ENCODE results near the gene COX6B2. TPM values are rescaled to one million over a fixed set of nuclear protein-coding genes. Genes with fewer than 3 reads are reported as not detected.

Gene COX6B2
- total RNA-seq, 1 donor from 2014 or later: 0.56 TPM

DNA sequence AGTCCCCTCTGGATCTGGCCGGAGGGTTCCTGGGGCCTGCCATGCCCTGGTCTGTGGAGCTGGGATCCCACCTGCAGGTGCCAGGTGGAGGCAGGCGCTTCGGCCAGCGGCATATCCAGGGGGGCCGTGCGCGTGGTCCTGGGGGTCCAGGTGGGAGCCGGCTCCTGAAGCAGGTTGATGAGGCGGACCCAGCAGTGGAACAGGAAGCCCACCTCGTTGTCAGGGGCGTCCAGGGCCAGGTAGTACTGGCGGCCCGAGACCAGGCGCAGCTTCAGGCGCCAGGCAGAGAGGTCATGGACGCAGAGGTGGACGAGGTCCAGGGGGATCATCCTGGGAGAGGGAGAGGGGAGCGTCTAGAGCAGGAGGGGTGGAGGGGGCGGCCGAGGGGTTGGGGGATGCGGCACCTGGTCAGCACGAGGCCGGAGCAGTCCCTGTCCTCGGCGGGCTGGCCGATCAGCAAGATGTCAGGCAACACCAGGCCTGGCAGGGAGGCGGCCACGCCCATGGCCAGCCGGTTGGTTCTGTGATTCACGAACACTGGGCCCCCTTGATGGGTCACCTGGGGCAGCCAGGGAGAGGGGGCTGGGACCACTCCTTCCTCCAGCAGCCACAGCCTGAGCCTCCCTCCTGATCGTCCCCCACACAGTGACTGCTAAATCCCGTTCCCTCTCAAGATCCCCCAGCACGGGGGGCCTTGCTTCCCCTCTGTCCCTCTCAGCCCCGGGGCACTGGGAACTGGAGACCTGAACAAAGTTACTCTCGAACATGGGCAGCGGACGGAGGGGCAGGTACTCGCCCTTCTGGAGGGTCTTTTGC, 7.9 kb upstream of the COX6B2 start:
- no peak for ATAC-seq

DNA sequence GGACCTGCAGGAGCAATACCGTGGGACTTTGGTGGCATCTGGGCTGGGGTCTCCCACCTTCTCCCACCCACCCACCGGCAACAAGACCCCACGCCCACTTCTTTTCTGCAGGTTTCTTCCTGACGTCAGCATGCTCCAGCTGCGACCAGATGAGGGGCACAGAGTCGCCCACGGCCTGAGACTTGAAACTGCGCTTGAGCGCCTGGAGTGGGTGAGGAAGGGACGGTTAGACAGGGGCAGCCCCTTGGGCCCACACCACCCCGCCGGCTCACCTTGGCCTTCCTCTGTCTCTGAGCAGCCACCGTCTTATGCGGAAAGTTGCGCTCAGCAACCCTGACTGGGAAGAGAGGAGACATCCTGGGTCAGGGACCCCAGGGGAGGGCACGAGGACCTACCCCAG, 6.4 kb upstream of the COX6B2 start:
- no peak for ATAC-seq

GRCh38 chr19:55358943-55359908, 4.7 kb upstream of the COX6B2 start:
- no peak for ATAC-seq

GRCh38 chr19:55358493-55358892, 4.0 kb upstream of the COX6B2 start:
- ATAC-seq: no peak

GRCh38 chr19:55355213-55355821, 798 bp upstream of the COX6B2 start:
- peak; percentile 52 for ATAC-seq

DNA sequence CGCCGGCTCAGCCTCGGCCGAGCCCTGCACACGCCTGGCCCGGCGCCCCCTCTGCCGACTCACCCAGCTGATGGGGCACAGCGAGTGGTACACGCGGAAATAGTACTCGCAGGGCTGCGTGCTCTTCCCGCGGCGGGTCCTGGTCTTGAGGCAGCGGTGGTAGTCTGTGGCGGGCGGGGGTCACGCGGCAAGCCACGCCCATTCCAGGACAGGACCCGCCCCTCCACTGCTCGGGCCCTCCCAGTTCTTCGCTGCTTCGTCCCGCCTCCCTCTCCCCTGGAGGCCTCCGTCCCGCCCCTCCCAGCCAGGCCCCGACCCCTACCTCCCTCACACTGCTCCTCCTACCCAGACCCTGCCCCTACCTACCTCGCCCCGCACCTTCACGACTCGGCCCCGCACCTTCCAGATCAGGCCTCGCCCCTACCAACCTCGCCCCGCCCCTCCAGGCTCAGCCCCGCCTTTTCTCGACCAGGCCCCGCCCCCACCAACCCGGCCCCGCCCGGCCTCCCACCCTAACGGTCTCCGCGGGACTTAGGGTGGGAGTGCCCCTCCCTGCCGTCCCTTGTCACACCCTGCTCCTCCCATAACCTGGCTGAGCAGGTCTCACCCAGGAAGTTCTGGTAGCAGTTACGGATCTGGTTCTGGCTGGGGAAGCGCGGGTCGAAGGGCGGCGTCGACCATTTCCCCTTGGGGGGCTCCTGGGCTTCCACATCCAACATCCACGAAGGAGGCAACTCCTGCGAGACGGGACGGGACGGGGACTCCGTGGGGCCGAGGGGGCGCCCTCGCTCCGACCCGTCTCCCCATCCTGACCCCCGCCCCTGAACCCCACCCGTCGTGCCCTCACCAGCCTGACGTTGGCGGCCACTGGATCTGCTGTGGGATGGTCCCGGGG, 469 bp downstream of the COX6B2 start:
- ATAC-seq: peak; percentile 62

DNA sequence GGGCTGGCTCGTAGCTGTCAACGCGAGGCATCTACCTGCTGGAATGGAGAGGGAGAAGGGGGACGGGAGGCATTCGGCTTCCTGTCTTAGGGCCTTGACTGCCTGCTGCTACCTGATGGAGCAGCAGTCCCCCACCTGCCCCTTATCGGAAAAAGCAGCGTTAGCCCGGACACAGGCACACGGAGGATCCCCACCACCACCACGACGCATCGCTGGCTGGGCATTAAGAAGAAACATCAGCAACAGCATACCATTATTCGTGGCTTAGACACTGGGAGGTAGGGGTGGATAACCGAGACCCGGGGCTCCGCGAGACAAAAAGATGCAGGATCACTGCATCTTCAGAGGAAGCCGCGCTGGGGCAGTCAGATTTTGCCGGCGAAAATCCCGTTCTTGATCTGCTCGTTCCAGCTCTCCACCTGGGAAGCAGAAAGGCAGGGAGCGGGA, 1.1 kb downstream of the COX6B2 start:
- ATAC-seq: no peak

DNA sequence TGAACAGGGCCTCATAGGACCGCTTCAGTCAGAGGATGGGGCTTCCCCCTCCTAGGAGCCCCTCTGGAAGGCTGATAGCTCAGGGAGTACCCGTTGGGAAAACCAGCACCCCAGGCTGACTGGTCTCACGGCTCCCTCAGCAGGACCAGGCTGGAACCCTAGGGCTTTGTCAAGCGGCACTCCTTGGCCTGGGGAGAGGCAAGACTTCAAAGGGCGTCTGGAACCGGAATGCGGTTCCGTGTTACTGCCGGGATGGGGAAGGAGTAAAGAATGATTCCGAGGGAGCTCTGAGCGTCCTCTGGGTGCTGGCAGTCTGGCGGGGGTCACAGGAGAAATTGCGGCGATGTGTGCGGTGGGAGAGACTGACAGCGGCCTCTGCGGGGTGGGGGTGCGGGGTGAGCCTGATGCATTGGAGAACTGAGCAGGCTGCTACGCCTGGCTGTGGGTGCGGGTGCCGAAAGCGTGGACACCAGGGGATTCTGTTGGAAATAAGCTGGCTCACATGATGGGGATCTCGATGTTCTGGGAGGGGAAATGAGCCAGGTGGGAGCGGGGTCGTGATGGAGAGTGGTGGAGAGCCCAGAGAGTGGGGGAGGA, 1.9 kb downstream of the COX6B2 start:
- no peak for ATAC-seq

- ATAC-seq: peak; percentile 35
These were observed 2.5 kb downstream of the COX6B2 start for GRCh38 chr19:55352040-55352439.

DNA sequence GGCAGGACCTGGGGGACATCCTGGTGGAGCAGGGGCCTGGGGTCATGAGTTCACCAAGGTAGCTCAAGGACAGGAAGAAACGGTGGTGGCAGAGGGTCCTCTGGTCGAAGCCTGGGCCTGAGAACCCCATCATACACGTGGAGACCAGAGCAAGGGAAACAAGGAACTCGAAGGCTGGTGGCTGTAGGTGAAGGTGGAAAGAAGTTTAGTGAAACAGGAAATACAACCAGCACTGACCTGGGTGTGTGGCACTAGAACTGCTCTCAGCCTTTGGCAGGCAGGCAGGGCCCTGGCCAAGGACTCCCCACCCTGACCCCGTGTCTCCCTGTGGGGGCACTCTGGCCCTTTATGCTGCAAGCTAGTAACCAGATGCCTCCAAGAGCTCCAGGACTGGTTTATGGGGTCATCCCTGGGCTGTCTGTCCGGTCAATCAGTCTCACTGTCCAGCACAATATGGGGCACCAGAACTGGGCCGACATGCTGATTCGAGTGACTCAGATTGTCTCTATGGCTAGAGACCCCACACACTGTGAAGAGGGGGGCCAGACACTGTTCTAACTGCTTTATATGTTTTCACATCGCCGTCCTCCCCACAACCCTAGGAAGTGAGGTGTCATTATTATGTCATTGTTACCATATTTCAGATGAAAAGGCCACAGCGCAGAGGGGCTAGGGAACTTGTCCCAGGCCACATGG, 3.8 kb downstream of the COX6B2 start:
- no peak for ATAC-seq

GRCh38 chr19:55348317-55349034, 6.0 kb downstream of the COX6B2 start:
- ATAC-seq: no peak

- no peak for ATAC-seq
These were observed 7.0 kb downstream of the COX6B2 start for GRCh38 chr19:55347442-55348009.

DNA sequence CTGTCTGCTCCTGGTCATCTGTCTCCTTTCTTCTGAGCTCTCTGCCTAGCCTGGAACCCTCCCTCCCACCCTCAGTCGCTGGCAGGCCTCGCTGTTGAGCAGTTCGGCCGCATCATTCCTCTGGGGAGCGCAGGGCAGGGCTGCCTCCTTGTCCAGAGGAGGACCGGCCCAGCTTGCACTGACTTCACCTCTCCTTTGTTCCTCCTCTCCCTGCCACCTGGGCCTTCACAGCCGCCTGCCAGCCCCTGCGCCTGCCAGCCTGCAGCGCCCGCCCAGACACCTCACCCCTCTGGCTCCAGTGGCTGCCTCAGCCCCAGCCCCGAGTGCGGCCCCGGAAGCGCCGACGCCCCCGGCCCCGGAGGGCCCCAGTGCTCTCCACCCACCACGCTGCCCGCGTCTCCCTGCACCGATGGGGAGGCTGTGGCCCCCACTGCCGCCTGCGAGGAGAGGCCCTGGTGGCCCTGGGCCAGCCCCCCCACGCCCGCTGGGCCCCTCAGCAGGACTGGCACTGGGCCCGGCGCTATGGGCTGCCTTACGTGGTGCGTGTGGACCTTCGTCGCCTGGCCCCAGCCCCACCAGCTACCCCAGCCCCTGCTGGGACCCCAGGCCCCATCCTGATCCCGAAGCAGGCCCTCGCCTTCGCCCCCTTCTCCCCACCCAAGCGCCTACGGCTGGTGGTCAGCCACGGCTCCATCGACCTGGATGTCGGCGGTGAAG, 7.6 kb downstream of the COX6B2 start:
- ATAC-seq: no peak

DNA sequence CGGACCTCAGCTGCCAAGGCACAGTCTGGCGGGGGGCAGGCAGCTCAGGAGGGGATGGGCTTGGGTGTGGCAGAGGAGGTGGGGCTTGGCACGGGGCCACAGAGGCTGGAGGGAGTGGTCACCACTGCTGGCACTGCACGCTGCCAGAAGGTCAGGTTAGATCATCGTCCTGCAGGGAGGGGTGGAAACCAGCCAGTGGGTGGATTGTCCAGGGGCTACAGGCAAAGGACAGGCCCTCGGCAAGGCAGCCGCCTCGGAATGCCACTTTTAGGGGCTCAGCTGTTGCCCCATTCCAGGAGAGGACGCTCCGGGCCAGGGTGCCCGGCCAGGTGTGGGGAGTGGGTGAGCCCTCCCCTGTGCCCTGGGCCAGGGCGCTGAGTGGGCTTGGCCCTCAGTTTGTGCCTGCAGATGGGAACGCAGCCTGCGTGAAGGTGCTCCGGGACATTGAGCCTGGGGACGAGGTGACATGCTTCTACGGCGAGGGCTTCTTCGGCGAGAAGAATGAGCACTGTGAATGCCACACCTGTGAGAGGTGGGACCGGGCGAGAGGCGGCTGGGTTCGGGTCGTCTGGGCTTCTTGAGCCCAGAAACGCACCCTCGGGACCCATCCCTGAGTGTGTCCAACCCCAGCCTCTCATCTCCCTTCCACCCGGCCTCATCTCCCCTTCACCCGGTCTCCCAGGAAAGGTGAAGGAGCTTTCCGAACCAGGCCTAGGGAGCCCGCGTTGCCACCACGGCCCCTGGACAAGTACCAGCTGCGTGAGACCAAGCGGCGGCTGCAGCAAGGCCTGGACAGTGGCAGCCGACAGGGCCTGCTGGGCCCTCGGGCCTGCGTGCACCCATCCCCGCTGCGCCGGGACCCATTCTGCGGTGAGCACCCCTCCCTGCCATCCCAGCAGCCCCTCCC, 8.4 kb downstream of the COX6B2 start:
- peak; percentile 2 for ATAC-seq

GRCh38 chr19:55345101-55345817, 9.3 kb downstream of the COX6B2 start:
- no peak for ATAC-seq

- no peak for ATAC-seq
These were observed 10.1 kb downstream of the COX6B2 start for GRCh38 chr19:55344444-55344843.

All from esophagus mucosa (tissue), 1 donor.